Type B pancreatic cell (in vitro differentiated cells): ENCODE data around the gene ASB2. TPM values are rescaled to one million over a fixed set of nuclear protein-coding genes. Genes with fewer than 3 reads are reported as not detected.

ENCODE experiments used
- DNase-seq: peaks from one replicate; pipeline ENCODE4 v3.0.0; 2021; ENCODE audit warnings: mixed read lengths; ENCODE audit not compliant: unreplicated experiment; ENCODE audit errors: extremely low spot score
- H3K27ac Mint-ChIP-seq: 2 replicates; pipeline ENCODE4 v1.8.0; 2021; ENCODE audit warnings: mild to moderate bottlenecking, mixed read lengths
- H3K27me3 Mint-ChIP-seq: 2 replicates; pipeline ENCODE4 v1.8.0; 2021; ENCODE audit warnings: mixed read lengths
- H3K36me3 Mint-ChIP-seq: 2 replicates; pipeline ENCODE4 v1.8.0; 2021; ENCODE audit warnings: mixed read lengths
- H3K4me1 Mint-ChIP-seq: one replicate; pipeline ENCODE4 v1.8.0; 2021; ENCODE audit warnings: mixed read lengths; ENCODE audit not compliant: unreplicated experiment
- H3K4me3 Mint-ChIP-seq: 2 replicates; pipeline ENCODE4 v1.8.0; 2021; ENCODE audit warnings: mild to moderate bottlenecking, mixed read lengths
- H3K9me3 Mint-ChIP-seq: 2 replicates; pipeline ENCODE4 v1.8.0; 2021; ENCODE audit warnings: mixed read lengths
- CTCF ChIP-seq: fragments of 200-600 bp; sonication (generic); conservative IDR thresholded peaks from 2 replicates; pipeline ENCODE4 v1.5.0; 2021; ENCODE audit warnings: antibody characterized with exemption, mild to moderate bottlenecking
- total RNA-seq: library from RNA; stranded (reverse); gene quantifications from 2 replicates; pipeline ENCODE4 v1.2.1, GENCODE V29; 2021; ENCODE audit warnings: low replicate concordance

Gene ASB2
- total RNA-seq, 1 donor from 2014 or later = 0.60 TPM

- no peak for TF ChIP-seq CTCF
- Mint-ChIP-seq H3K27ac (no peak overlapping the region), H3K4me3 (no peak overlapping the region), H3K36me3 (no peaks in the 10 kb centered on the region), H3K27me3 (peaks cover 8% of the 10 kb centered on the region), H3K4me1 (no peaks in the 10 kb centered on the region), H3K9me3 (no peaks in the 10 kb centered on the region)
- no peak for DNase-seq
Observed at GRCh38 chr14:93967637-93968250, 8.6 kb downstream of the ASB2 start.

- no peak for TF ChIP-seq CTCF
- no peak overlapping the region for H3K4me3 Mint-ChIP-seq
- H3K4me1 Mint-ChIP-seq = peaks cover 4% of the 10 kb centered on the region
- no peaks in the 10 kb centered on the region for H3K9me3 Mint-ChIP-seq
- H3K27ac Mint-ChIP-seq = no peak overlapping the region
- H3K36me3 Mint-ChIP-seq = no peaks in the 10 kb centered on the region
- DNase-seq = no peak
- no peaks in the 10 kb centered on the region for H3K27me3 Mint-ChIP-seq
Observed at GRCh38 chr14:93965946-93966474, 10.4 kb downstream of the ASB2 start.

GRCh38 chr14:93965287-93965821 is 11.0 kb downstream of the ASB2 start:
- no peaks in the 10 kb centered on the region for H3K27me3 Mint-ChIP-seq
- no peaks in the 10 kb centered on the region for H3K9me3 Mint-ChIP-seq
- H3K4me3 Mint-ChIP-seq = no peak overlapping the region
- TF ChIP-seq CTCF = no peak
- DNase-seq = no peak
- H3K4me1 Mint-ChIP-seq = peaks cover 4% of the 10 kb centered on the region
- no peaks in the 10 kb centered on the region for H3K36me3 Mint-ChIP-seq
- H3K27ac Mint-ChIP-seq = no peak overlapping the region

GRCh38 chr14:93964820-93965286 is 11.5 kb downstream of the ASB2 start:
- H3K27ac Mint-ChIP-seq = no peak overlapping the region
- H3K36me3 Mint-ChIP-seq = no peaks in the 10 kb centered on the region
- H3K9me3 Mint-ChIP-seq = no peaks in the 10 kb centered on the region
- H3K4me3 Mint-ChIP-seq = no peak overlapping the region
- no peak for DNase-seq
- no peak for TF ChIP-seq CTCF
- H3K27me3 Mint-ChIP-seq = no peaks in the 10 kb centered on the region
- peaks cover 4% of the 10 kb centered on the region for H3K4me1 Mint-ChIP-seq

- Mint-ChIP-seq H3K36me3 (no peaks in the 10 kb centered on the region), H3K4me3 (no peak overlapping the region), H3K4me1 (peaks cover 4% of the 10 kb centered on the region), H3K27ac (no peak overlapping the region), H3K9me3 (no peaks in the 10 kb centered on the region), H3K27me3 (no peaks in the 10 kb centered on the region)
- no peak for DNase-seq
- TF ChIP-seq CTCF = no peak
Observed at GRCh38 chr14:93964281-93964680, 12.1 kb downstream of the ASB2 start.
